Right renal cortex interstitium (tissue), 3 donors: Measurements from ENCODE around the gene STAG1. TPM values are rescaled to one million over a fixed set of nuclear protein-coding genes. Genes with fewer than 3 reads are reported as not detected.

ENCODE experiments used
- polyA plus RNA-seq, 3 donors: library from polyadenylated mRNA; unstranded; fragments of 120-200 nt; gene quantifications; one replicate each; pipeline ENCODE4 v1.2.1, GENCODE V29; 2013; ENCODE audit not compliant: insufficient read length in 3 of 3

The STAG1 gene
- polyA plus RNA-seq, 3 donors: 52.6 to 57.4 (median 55.9) TPM

Other genes with a start within 250 kb of the STAG1 start
- 10 to 100 TPM in 1 of 3 donors, 1 to 10 TPM in 2; 3.4 to 11.1 (median 5.5) TPM for gene SLC35G2, start 66.7 kb upstream of the STAG1 start, polyA plus RNA-seq
- 10 to 100 TPM; 44.0 to 56.8 (median 56.4) TPM for gene NCK1, start 109.8 kb upstream of the STAG1 start, polyA plus RNA-seq
- under 1 TPM; 0.20 to 0.53 (median 0.46) TPM for gene IL20RB, start 205.6 kb upstream of the STAG1 start, polyA plus RNA-seq